HG03457 (cell line): ENCODE results near the gene TSPO.

ENCODE experiments used
- ATAC-seq: cut with Tn5 transposase; IDR thresholded peaks from one replicate; pipeline ENCODE4 v1.9.1; 2021; ENCODE audit warnings: moderate number of reproducible peaks; ENCODE audit not compliant: unreplicated experiment

The TSPO gene

DNA sequence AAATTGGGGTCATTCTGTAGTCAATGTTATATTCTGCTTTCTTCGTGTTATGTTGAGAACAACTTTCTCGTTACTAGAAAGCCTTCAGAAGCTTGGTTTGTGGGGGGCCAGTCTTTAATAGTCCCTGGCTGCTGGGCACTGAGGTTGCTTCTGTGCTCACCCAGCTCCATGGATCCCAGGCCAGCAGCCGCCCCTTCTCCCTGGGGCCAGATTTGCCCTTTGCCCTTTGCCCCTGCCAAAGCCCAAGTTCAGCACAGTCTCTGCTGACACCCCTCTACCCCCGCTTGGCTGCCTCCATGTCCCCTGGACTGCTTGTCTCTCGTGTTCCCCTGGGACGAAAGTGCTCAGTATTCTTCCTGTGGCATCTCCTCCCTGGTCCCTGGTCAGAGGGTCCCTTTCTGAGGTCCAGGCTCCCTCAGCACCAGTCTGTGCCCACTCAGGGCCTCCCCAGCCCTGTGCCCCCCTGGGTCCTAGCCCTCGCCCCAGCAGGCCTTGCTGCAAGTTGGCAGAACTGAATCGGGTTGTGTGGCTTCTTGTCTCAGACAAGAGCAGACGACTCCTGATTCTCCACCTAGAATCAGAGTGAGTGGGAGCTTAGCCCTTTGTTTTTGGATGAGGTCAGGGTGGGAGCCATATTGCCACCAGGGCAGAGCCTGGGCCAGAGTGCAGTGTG lies 6.7 kb downstream of the TSPO start:
- ATAC-seq: no peak

- no peak for ATAC-seq
Observed at GRCh38 chr22:43158778-43159483, 7.6 kb downstream of the TSPO start.

GRCh38 chr22:43159484-43160178 lies 8.3 kb downstream of the TSPO start:
- ATAC-seq: no peak

DNA sequence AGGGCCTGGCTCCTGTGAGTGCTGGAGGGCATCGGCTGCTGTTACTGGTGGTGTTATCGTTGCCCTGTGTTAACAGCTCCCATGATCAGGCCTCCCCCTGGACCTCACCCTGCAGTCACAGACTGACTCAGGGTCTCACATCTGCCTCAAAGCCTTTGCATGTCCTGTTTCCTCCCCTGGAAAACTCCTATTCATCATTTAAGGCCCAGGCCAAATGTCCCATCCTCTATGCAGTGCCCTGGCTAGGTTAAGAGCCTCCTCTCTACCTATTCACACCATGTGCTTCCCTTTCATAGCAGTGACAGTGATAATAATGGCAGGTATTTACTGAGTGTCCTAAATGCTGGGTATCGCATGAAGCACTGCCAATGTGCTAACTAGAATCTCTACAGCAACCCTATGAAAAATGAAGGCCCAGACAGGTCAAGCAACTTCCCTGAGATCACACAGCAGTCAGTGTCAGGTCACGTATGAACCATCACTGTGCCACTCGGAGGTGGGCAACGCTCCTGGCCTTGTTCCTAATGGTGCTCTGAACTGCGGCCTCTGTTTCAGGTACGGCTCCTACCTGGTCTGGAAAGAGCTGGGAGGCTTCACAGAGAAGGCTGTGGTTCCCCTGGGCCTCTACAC lies 9.3 kb downstream of the TSPO start:
- no peak for ATAC-seq

DNA sequence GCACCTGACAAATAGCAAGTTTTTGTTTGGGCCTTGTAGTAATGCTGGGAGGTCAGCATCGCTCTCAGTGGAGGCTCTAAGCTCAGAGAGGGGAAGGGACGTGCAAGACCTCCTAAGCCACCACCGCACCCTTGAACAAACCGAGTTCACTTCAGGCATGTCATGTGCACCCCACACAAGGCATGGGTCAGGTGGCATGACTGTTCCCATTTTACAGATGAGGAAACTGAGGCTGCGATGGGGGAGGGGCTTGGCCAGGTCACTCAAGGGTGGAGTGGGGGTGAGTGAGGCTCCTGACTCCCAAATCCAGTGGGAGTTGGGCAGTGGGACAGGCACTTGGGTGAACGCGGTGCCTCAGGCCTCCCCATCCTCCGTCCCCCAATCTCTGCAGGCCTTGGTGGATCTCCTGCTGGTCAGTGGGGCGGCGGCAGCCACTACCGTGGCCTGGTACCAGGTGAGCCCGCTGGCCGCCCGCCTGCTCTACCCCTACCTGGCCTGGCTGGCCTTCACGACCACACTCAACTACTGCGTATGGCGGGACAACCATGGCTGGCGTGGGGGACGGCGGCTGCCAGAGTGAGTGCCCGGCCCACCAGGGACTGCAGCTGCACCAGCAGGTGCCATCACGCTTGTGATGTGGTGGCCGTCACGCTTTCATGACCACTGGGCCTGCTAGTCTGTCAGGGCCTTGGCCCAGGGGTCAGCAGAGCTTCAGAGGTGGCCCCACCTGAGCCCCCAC lies 11.2 kb downstream of the TSPO start:
- ATAC-seq: no peak

- no peak for ATAC-seq
Observed at GRCh38 chr22:43163241-43163795, 12.0 kb downstream of the TSPO start.

DNA sequence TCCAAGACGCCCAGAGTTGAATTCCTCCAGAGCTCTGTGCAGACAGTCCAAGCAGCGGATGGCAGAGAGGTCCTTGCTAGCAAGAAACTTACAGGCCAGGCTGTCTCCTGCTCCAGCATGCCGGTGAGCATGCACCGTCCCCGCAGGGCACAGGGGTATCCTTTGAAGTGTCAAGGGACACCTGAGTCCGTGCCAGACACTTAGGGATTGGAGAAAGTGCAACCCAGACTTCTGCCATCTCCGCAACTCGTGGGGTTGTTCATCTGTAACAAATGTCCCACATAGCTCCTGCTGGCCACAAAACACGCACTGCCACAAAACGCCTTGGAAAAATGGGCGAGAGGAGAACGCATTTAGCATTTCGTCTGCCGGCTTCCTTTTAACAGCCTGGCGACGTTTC lies 13.3 kb downstream of the TSPO start:
- no peak for ATAC-seq

- no peak for ATAC-seq
Observed at GRCh38 chr22:43166132-43166930, 15.0 kb downstream of the TSPO start.

GRCh38 chr22:43167001-43167589 lies 15.7 kb downstream of the TSPO start:
- no peak for ATAC-seq

- ATAC-seq: no peak
Observed at GRCh38 chr22:43168471-43169309, 17.3 kb downstream of the TSPO start.

- ATAC-seq: no peak
Observed at GRCh38 chr22:43169310-43170130, 18.2 kb downstream of the TSPO start.

DNA sequence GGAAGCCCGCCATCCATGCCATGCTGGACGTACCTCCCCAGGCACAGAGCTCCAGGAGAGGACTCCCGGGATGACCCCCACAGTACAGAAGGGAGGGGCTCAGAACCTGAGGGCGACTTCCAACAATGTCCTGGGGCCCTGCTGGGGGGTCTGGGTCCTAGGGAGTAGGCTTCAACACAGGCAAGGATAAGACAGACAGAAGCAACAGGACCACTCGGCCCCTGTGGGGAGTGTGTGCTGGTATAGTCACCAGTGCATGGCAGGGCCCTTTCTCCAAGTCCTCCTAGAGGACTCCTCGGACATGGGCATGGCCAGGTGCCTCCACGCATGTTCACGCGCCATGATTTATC lies 18.7 kb downstream of the TSPO start:
- ATAC-seq: no peak

DNA sequence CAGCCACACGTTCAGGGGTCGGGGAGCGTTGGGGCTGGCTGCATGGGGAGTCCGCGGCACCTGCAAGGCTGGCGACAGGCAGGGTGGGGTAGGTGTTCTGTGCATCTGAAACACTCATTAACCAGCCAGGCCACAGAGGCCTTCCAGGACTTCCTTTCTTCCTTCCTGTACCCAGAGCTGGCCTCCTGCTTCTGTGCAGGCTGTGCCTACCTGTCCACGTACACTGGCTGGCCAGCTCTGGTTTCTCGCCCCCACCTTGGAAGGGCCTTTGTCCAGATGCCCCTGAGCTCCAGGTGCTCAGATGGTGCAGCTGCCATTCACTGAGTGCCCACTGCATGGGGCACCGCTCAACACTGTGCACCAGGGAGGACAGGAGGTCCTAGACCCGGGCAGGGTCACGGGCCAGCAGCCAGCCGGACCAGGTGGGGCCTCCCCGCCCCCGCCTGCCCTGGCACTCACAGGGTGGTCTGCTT lies 19.7 kb downstream of the TSPO start:
- no peak for ATAC-seq

GRCh38 chr22:43171607-43172006 lies 20.2 kb downstream of the TSPO start:
- no peak for ATAC-seq

GRCh38 chr22:43172191-43172590 lies 20.8 kb downstream of the TSPO start:
- no peak for ATAC-seq

DNA sequence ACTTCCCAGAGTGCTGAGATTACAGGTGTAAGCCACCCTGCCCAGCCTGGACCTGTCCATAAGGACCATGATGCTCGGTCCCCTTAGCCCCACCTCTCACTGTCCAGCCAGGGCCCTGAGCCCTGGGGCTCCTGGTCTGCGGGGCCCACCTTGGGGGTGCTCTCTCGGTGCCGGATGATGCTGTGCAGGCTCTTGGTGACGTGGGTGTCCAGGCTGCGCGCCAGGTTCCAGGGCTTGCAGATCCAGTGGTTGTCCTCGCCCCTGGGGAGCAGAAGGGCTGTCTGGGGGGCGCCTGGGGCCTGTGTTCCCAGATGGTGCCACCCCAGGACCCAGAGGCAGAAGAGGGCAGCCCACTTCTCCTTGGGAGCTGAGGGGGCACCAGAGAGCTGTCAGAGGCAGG lies 22.2 kb downstream of the TSPO start:
- no peak for ATAC-seq

GRCh38 chr22:43173976-43174720 lies 22.8 kb downstream of the TSPO start:
- no peak for ATAC-seq
